ENCODE data around the gene DNAJB7. TPM values are rescaled to one million over a fixed set of nuclear protein-coding genes. Genes with fewer than 3 reads are reported as not detected.
A peak's percentile ranks its signal among the peaks of the same experiment; 100 is the strongest.

The DNAJB7 gene
- total and polyA plus RNA-seq, 2 of the 13 experiments (the other 11 are each of a cell fraction or from before 2014, with no cell fraction given) = not detected

DNA sequence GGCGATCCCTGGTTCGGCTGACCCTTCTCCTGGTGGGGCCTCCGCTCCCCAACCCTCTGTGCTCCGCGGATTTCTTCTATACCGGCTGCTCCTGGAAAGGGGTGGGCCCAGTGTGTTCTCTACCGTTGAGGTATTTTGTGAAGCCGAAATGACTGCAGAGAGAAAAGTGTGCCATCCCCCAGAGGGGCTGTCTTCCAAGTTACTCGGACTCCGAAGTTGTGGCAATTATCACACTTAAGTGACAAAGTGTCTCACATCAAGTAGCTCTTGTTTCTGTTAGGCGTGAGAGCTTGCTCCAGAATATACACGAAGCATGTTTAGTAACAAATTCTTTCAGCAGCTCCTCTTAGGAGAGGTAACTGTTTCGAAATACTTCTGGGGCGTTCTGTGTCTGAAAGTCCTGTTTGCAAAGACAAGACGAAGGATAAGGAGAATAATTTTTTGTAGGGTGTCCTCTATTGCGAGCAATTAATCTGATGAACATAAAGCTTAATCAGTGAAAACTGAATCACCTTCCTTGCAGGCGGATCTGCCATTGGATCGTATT, 4.5 kb downstream of the DNAJB7 start (continued):
- TF ChIP-seq THYN1 (CRISPR knock-in tag; IDR thresholded peaks at IDR 0.05; ENCODE audit: borderline replicate concordance, low read depth) = no peak
- TF ChIP-seq PHF20 (CRISPR knock-in tag; IDR thresholded peaks at IDR 0.05) = no peak

DNA sequence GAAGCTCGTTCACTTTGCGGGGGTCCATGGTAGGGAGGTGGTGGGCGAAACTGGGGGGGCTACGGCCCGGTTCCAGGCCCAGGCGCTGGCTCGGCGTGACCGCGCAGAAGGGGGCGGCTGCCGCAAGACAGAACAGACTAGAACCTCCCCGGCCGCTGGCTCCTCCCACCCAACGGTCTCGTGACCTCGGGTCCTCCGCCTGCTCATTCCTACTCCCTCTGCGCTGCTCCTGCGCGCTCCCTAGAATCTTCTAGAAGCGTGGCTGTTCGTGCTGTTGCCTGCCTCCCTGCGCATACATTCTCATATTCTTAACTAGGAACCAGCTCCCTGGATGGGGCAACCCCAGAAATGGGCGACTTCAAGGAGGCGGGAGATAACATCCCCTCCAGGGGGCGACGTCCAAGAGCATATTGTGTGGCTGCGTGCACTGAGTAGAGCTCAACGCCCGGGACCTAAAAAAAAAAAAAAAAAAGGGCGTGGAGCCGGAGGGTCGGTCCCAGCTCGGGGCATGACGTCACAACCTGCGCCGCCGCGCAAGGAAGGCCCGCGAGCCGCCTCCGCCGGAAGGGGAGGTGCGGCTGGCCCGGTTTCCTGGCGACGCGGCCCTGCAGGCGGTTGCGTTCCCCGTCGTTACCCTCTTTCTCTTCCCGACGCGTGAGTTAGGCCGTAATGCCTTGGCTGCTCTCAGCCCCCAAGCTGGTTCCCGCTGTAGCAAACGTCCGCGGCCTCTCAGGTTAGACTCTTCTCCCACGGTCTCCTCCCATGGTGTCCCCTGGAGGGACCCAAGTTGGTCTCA, 5.2 kb downstream of the DNAJB7 start, which contains the start of the genes ST13 and XPNPEP3:
Gene ST13, minus strand, starts transcription at position 127 of the 796 bp plus-strand sequence. Its CDS starts 99 bp downstream, at position 28.
Gene XPNPEP3, plus strand, starts transcription at position 636 of the 796 bp plus-strand sequence. Its CDS starts 34 bp downstream, at position 670.
- no peaks in the 10 kb centered on the region for H3K9me3 ChIP-seq (ENCODE audit: low read length)
- H3K9ac ChIP-seq (ENCODE audit: insufficient read depth, low read depth, low read length) = peak within 1 kb of the TSS; percentile 98
- peaks cover 39% of the 10 kb centered on the region for H3K4me1 ChIP-seq (ENCODE audit: insufficient read depth, low read length)
- H2AFZ ChIP-seq (ENCODE audit: low read length) = peak within 1 kb of the TSS; percentile 36
- H3K27ac ChIP-seq (ENCODE audit: extremely low read length, insufficient read depth, low read length) = peak within 1 kb of the TSS; percentile 96
- no TSS peak for BruUV-seq (replicated peaks)
- H4K20me1 ChIP-seq (ENCODE audit: insufficient read depth, low read length) = peaks cover 10% of the 10 kb centered on the region
- under 1% methylated on average over 40 of the region's 63 CpGs for WGBS (ENCODE audit: low lambda C conversion rate)
- intact Hi-C loops (cut with micrococcal nuclease; ENCODE audit: unreplicated experiment) = no loop called here
- H3K79me2 ChIP-seq (ENCODE audit: insufficient read depth, low read length) = peaks cover 78% of the 10 kb centered on the region
- no peaks in the 10 kb centered on the region; a peak in 1 of 5 replicates for H3K27me3 ChIP-seq (ENCODE audit: control insufficient read depth in 1 of 2, insufficient read depth in 2 of 2, low read length in 2 of 2)
- ChIA-PET POLR2A (interaction anchor here (0.6 to 2.0 kb wide), 14 partner anchors 10 to 813 kb away, joined by 3 to 18 read pairs (median 4); partner anchors contain the start of genes EP300, RBX1 and SLC25A17), CTCF (ENCODE audit: low intra/inter-chr PET ratio, low total read pairs) (no interaction called here)
- in situ Hi-C loops (cut with HindIII; ENCODE audit: extremely low pct_ligation_motif_present, low pct_unique_long_range_greater_than_20kb) = no loop called here
- DNase-seq (ENCODE audit: low spot score) (peak; percentile 92), ATAC-seq (peak; percentile 94), FAIRE-seq (peak; percentile 63)
- peaks cover 0 to 9% of the 10 kb centered on the region in 2 experiments; a peak in 1 of 5 replicates for H3K36me3 ChIP-seq (replicated peaks in 1 of 2; ENCODE audit: control insufficient read depth in 1 of 2, insufficient read depth in 2 of 2, low read length in 2 of 2)
- H3K4me2 ChIP-seq (ENCODE audit: low read depth, low read length) = peak within 1 kb of the TSS; percentile 92
- H3K4me3 ChIP-seq (replicated peaks in 1 of 3; ENCODE audit: insufficient read depth in 1 of 3, low read depth in 2 of 3, low read length in 3 of 3) = peak within 1 kb of the TSS; percentile 85 to 96 (median 90)
- TF ChIP-seq PCBP2 (optimal IDR thresholded peaks at IDR 0.05; ENCODE audit: low read depth, low read length, poor library complexity, severe bottlenecking) (no peak), ZNF660 (CRISPR knock-in tag; IDR thresholded peaks at IDR 0.05; ENCODE audit: borderline replicate concordance, low read depth) (no peak), NR2F1 (CRISPR knock-in tag; IDR thresholded peaks at IDR 0.05) (no peak), SOX5 (CRISPR knock-in tag; IDR thresholded peaks at IDR 0.05; ENCODE audit: borderline replicate concordance) (0 out of 2 replicates have a peak, but pooled peaks have one; percentile 19), ZNF292 (CRISPR knock-in tag; IDR thresholded peaks at IDR 0.05; ENCODE audit: borderline replicate concordance, low read depth) (no peak), HES4 (CRISPR knock-in tag; IDR thresholded peaks at IDR 0.05; ENCODE audit: borderline replicate concordance) (peak; percentile 81; the same call in 1 of the 2 replicates), ZSCAN9 (CRISPR knock-in tag; IDR thresholded peaks at IDR 0.05; ENCODE audit: borderline replicate concordance) (peak; percentile 94), SMYD3 (CRISPR knock-in tag; IDR thresholded peaks at IDR 0.05) (peak; percentile 3; the same call in 1 of the 2 replicates), HIVEP1 (CRISPR knock-in tag; IDR thresholded peaks at IDR 0.05) (peak; percentile 61), ZNF605 (CRISPR knock-in tag; IDR thresholded peaks at IDR 0.05) (peak; percentile 63), ZFP82 (CRISPR knock-in tag; IDR thresholded peaks at IDR 0.05; ENCODE audit: borderline replicate concordance) (peak; percentile 31; the same call in 1 of the 2 replicates), IRF9 (CRISPR knock-in tag; IDR thresholded peaks at IDR 0.05; ENCODE audit: borderline replicate concordance) (peak; percentile 73; the same call in 1 of the 2 replicates), MYC (CRISPR knock-in tag; IDR thresholded peaks at IDR 0.05; ENCODE audit: borderline replicate concordance) (peak; percentile 75), ZNF296 (CRISPR knock-in tag; conservative IDR thresholded peaks at IDR 0.05) (no peak), SNRNP70 (IDR thresholded peaks at IDR 0.05; ENCODE audit: low read depth, low read length) (no peak), SSRP1 (CRISPR knock-in tag; IDR thresholded peaks at IDR 0.05) (no peak), ZNF816 (CRISPR knock-in tag; IDR thresholded peaks at IDR 0.05; ENCODE audit: borderline replicate concordance) (no peak; the same call in 1 of the 2 replicates), PPARG (CRISPR knock-in tag; conservative IDR thresholded peaks at IDR 0.05) (peak; percentile 10; the same call in 1 of the 2 replicates), FOXC1 (CRISPR knock-in tag; IDR thresholded peaks at IDR 0.05; ENCODE audit: borderline replicate concordance) (peak; percentile 97), TBX2 (CRISPR knock-in tag; IDR thresholded peaks at IDR 0.05; ENCODE audit: borderline replicate concordance) (peak; percentile 68; the same call in 1 of the 2 replicates)

All from HepG2 (cell line).